HepG2 (cell line): ENCODE data around the gene C1QTNF5. TPM values are rescaled to one million over a fixed set of nuclear protein-coding genes. Genes with fewer than 3 reads are reported as not detected.

Experiments used
- DR1 ChIP-seq: sonication (generic); formaldehyde crosslinking; IDR thresholded peaks from 2 replicates; pipeline ENCODE4 v1.8.0; 2021; ENCODE audit warnings: mild to moderate bottlenecking, missing genetic modification reagents, inconsistent platforms
- HNF1A ChIP-seq, 2 experiments: sonication (generic) in 1 of 2; formaldehyde crosslinking in 1 of 2; IDR thresholded peaks; 2 replicates each; pipeline versions ENCODE4 v1.4.0 to v1.6.1; 2016 to 2020; ENCODE audit warnings: borderline replicate concordance in 1 of 2, low read depth in 1 of 2, mild to moderate bottlenecking in 1 of 2, missing genetic modification reagents in 1 of 2
- NFE2L1 ChIP-seq: sonication (generic); formaldehyde crosslinking; IDR thresholded peaks from 2 replicates; pipeline ENCODE4 v1.4.0; 2020; ENCODE audit warnings: missing genetic modification reagents, mild to moderate bottlenecking, borderline replicate concordance
- STAT6 ChIP-seq: sonication (generic); formaldehyde crosslinking; IDR thresholded peaks from 2 replicates; pipeline ENCODE4 v1.4.0; 2020; ENCODE audit warnings: missing genetic modification reagents, mild to moderate bottlenecking, borderline replicate concordance
- ZFY ChIP-seq: sonication (generic); formaldehyde crosslinking; IDR thresholded peaks from 2 replicates; pipeline ENCODE4 v1.4.0; 2020; ENCODE audit warnings: missing genetic modification reagents
- ZNF274 ChIP-seq: sonication (generic); formaldehyde crosslinking; IDR thresholded peaks from 2 replicates; pipeline ENCODE4 v1.5.1; 2020; ENCODE audit warnings: mild to moderate bottlenecking, missing genetic modification reagents
- ZNF3 ChIP-seq: IDR thresholded peaks from 2 replicates; pipeline ENCODE4 v1.7.0; 2017; ENCODE audit warnings: inconsistent platforms
- ZNF501 ChIP-seq: sonication (generic); formaldehyde crosslinking; IDR thresholded peaks from 2 replicates; pipeline ENCODE4 v1.5.1; 2020; ENCODE audit warnings: mild to moderate bottlenecking, moderate library complexity, missing genetic modification reagents
- ZNF574 ChIP-seq: sonication (generic); formaldehyde crosslinking; IDR thresholded peaks from 2 replicates; pipeline ENCODE4 v1.4.0; 2020; ENCODE audit warnings: missing genetic modification reagents
- polyA plus RNA-seq, 8 experiments: library from polyadenylated mRNA; depleted of rRNA in 3 of 8; stranded (reverse) in 7 of 8; unstranded in 1 of 8; fragments of >200 nt; fragmentation: Illumina TruSeq in 4 of 8; extraction: Trizol in 4 of 8; gene quantifications; 2 replicates each; pipeline versions ENCODE4 v1.2.1 to v1.2.3, GENCODE V29; 2011 to 2016; ENCODE audit warnings: low read depth in 4 of 8, missing spikeins in 1 of 8, mixed read lengths in 1 of 8; ENCODE audit not compliant: insufficient read depth in 1 of 8
- total RNA-seq, 5 experiments: library from RNA; depleted of rRNA; stranded (reverse); fragments of >200 nt; fragmentation: Illumina TruSeq; extraction: Trizol; gene quantifications; 2 replicates each; pipeline ENCODE4 v1.2.3, GENCODE V29; 2016; ENCODE audit warnings: low read depth in 1 of 5
- TF ChIP-seq, protein P1 (sequence below): sonication (generic); formaldehyde crosslinking; IDR thresholded peaks from 2 replicates; pipeline ENCODE4 v1.4.0; 2020; ENCODE audit warnings: missing genetic modification reagents

C1QTNF5 gene
- total and polyA plus RNA-seq, 2 of the 13 experiments (the other 11 are each of a cell fraction or from before 2014, with no cell fraction given), result 0.86 to 1.2 TPM

GRCh38 chr11:119368121-119369034, 27.7 kb upstream of the C1QTNF5 start (continued):
- TF ChIP-seq STAT6 (CRISPR knock-in tag) (peak; percentile 91; the same call in 1 of the 2 replicates), ZNF3 (no peak), ZNF274 (CRISPR knock-in tag) (no peak), DR1 (0 out of 2 replicates have a peak, but pooled peaks have one; percentile 53), ZFY (CRISPR knock-in tag) (0 out of 2 replicates have a peak, but pooled peaks have one; percentile 21), NFE2L1 (0 out of 2 replicates have a peak, but pooled peaks have one; percentile 89), ZNF574 (CRISPR knock-in tag) (peak; percentile 82), ZNF501 (CRISPR knock-in tag) (no peak), HNF1A (IDR thresholded peaks at IDR 0.05; ENCODE audit: low read depth) (peak; percentile 38; the same call in 1 of the 2 replicates), HNF1A (CRISPR knock-in tag; IDR thresholded peaks at IDR 0.05; ENCODE audit: borderline replicate concordance) (peak; percentile 76)
- TF ChIP-seq, protein P1, sequence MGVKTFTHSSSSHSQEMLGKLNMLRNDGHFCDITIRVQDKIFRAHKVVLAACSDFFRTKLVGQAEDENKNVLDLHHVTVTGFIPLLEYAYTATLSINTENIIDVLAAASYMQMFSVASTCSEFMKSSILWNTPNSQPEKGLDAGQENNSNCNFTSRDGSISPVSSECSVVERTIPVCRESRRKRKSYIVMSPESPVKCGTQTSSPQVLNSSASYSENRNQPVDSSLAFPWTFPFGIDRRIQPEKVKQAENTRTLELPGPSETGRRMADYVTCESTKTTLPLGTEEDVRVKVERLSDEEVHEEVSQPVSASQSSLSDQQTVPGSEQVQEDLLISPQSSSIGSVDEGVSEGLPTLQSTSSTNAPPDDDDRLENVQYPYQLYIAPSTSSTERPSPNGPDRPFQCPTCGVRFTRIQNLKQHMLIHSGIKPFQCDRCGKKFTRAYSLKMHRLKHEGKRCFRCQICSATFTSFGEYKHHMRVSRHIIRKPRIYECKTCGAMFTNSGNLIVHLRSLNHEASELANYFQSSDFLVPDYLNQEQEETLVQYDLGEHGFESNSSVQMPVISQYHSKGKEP, result no peak
